Measurements from ENCODE around the gene C6orf120. TPM values are rescaled to one million over a fixed set of nuclear protein-coding genes. Genes with fewer than 3 reads are reported as not detected.

The C6orf120 gene
- total RNA-seq = 37.2 TPM

GRCh38 chr6:169701954-169702839, at the start of gene C6orf120, which contains the start of gene WDR27:
Gene C6orf120, plus strand, starts transcription at chr6:169702126. Its CDS starts 334 bp downstream, at chr6:169702460.
Gene WDR27, minus strand, starts transcription at chr6:169702029. Its CDS starts 13,024 bp downstream, at chr6:169689005.

GRCh38 chr6:169724494-169725124, 22.7 kb downstream of the C6orf120 start, which contains the start of gene PHF10:
Gene PHF10, minus strand, starts transcription at chr6:169724500. Its CDS starts 569 bp downstream, at chr6:169723931.

GRCh38 chr6:169751242-169752073, 49.5 kb downstream of the C6orf120 start, which contains the start of the genes DYNLT2 and ERMARD:
Gene DYNLT2, minus strand, starts transcription at chr6:169751572. Its CDS starts 114 bp downstream, at chr6:169751458.
Gene ERMARD, plus strand, starts transcription at chr6:169751622. Its CDS starts 36 bp downstream, at chr6:169751658.

Other genes starting within 250 kb of the C6orf120 start
- 71.9 TPM for gene WDR27, start 97 bp upstream of the C6orf120 start, total RNA-seq
- gene PHF10, start 22.4 kb downstream of the C6orf120 start, total RNA-seq = 43.2 TPM
- gene DYNLT2, start 49.4 kb downstream of the C6orf120 start, total RNA-seq = 3.3 TPM
- gene ERMARD, start 49.5 kb downstream of the C6orf120 start, total RNA-seq = 28.4 TPM

Data from metanephros (tissue), 1 donor.